GM21619 (cell line): Measurements from ENCODE around the gene ATG7.
"Not testable (repeated sequence)": the region's sequence is repeated elsewhere in the genome, so short reads cannot be mapped to it uniquely, and the experiment has no call there.

Experiments used
- ATAC-seq: cut with Tn5 transposase; IDR thresholded peaks from one replicate; pipeline ENCODE4 v1.9.1; 2021; ENCODE audit not compliant: unreplicated experiment

The ATG7 gene

GRCh38 chr3:11455956-11456355, 183.8 kb downstream of the ATG7 start:
- no peak for ATAC-seq

GRCh38 chr3:11457135-11457534, 184.9 kb downstream of the ATG7 start:
- ATAC-seq = no peak

- ATAC-seq = no peak
Observed at GRCh38 chr3:11459186-11459824, 187.1 kb downstream of the ATG7 start.

GRCh38 chr3:11461226-11461625, 189.0 kb downstream of the ATG7 start:
- no peak for ATAC-seq

- not testable (repeated sequence) for ATAC-seq
Observed at GRCh38 chr3:11462673-11463072, 190.5 kb downstream of the ATG7 start.

- ATAC-seq = no peak
Observed at GRCh38 chr3:11463591-11463990, 191.4 kb downstream of the ATG7 start.

GRCh38 chr3:11464356-11464755, 192.2 kb downstream of the ATG7 start:
- ATAC-seq = no peak

GRCh38 chr3:11465744-11466616, 193.8 kb downstream of the ATG7 start:
- ATAC-seq = no peak

GRCh38 chr3:11467875-11468274, 195.7 kb downstream of the ATG7 start:
- no peak for ATAC-seq

GRCh38 chr3:11470031-11470853, 198.0 kb downstream of the ATG7 start:
- no peak for ATAC-seq

- no peak for ATAC-seq
Observed at GRCh38 chr3:11475324-11475723, 203.1 kb downstream of the ATG7 start.

GRCh38 chr3:11476735-11477144, 204.5 kb downstream of the ATG7 start:
- no peak for ATAC-seq

- ATAC-seq = no peak
Observed at GRCh38 chr3:11477407-11477911, 205.3 kb downstream of the ATG7 start.

GRCh38 chr3:11478167-11478566, 206.0 kb downstream of the ATG7 start:
- no peak for ATAC-seq

GRCh38 chr3:11479221-11479620, 207.0 kb downstream of the ATG7 start:
- ATAC-seq = no peak

GRCh38 chr3:11480663-11481298, 208.6 kb downstream of the ATG7 start:
- no peak for ATAC-seq

GRCh38 chr3:11481556-11481955, 209.4 kb downstream of the ATG7 start:
- no peak for ATAC-seq

GRCh38 chr3:11482021-11482420, 209.8 kb downstream of the ATG7 start:
- no peak for ATAC-seq

GRCh38 chr3:11488356-11488755, 216.2 kb downstream of the ATG7 start:
- ATAC-seq = not testable (repeated sequence)

GRCh38 chr3:11494131-11494916, 222.1 kb downstream of the ATG7 start:
- ATAC-seq = no peak
